ENCODE results near the gene TMEM229B. TPM values are rescaled to one million over a fixed set of nuclear protein-coding genes. Genes with fewer than 3 reads are reported as not detected.

The TMEM229B gene
- total and polyA plus RNA-seq, 2 of the 4 experiments (the other 2 are of a cell fraction), result under 0.01 TPM; not detected in 1

- no peak overlapping the region for H3K56ac ChIP-seq (ENCODE audit: extremely low read depth, insufficient read depth, low read length)
- no peaks in the 10 kb centered on the region for H3K36me3 ChIP-seq (ENCODE audit: control insufficient read depth, insufficient read depth, low read length)
- no TSS peak for BruUV-seq (replicated peaks)
- H3K27ac ChIP-seq (ENCODE audit: insufficient read depth, low read length), result no peak overlapping the region
- intact Hi-C loops (cut with micrococcal nuclease) (no loop called here), dilution Hi-C loops (cut with HindIII; ENCODE audit: low sequenced_read_pairs, unreplicated experiment) (no loop called here), in situ Hi-C loops (cut with MboI; ENCODE audit: low sequenced_read_pairs) (loop anchor here (10.0 to 25.0 kb wide), 2 partner anchors 110 to 268 kb away; partner anchors contain the start of gene RDH12)
- ATAC-seq (ENCODE audit: low read depth) (no peak), DNase-seq (no peak)
- no peaks in the 10 kb centered on the region for H3K79me1 ChIP-seq (ENCODE audit: low read depth in 1 of 2, low read length in 2 of 2)
- H3K4me1 ChIP-seq (ENCODE audit: control insufficient read depth, insufficient read depth, low read length), result no peaks in the 10 kb centered on the region
- no peaks in the 10 kb centered on the region for H4K20me1 ChIP-seq (ENCODE audit: insufficient read depth, low read length)
- peaks cover 36% of the 10 kb centered on the region for H3K27me3 ChIP-seq (ENCODE audit: control insufficient read depth, insufficient read depth, low read length)
- no peak overlapping the region for H2AK9ac ChIP-seq (replicated peaks; ENCODE audit: low read depth, low read length, poor library complexity)
- H2AFZ ChIP-seq (replicated peaks; ENCODE audit: low read length, poor library complexity), result no peak overlapping the region
- no peak overlapping the region for H2BK15ac ChIP-seq (ENCODE audit: low read depth, low read length)
- no CpG with 5 or more reads among the region's 3 CpGs for WGBS, 2 experiments (ENCODE audit: extremely low coverage in 2 of 2, insufficient read length in 1 of 2)
- no peak overlapping the region for H3K9ac ChIP-seq (ENCODE audit: low read depth, low read length)
- no peak overlapping the region for H2BK5ac ChIP-seq (ENCODE audit: low read depth, low read length, poor library complexity, severe bottlenecking)
- ChIA-PET POLR2A (ENCODE audit: unreplicated experiment) (no interaction called here), CTCF (no interaction called here)
- H3K18ac ChIP-seq (ENCODE audit: low read depth, low read length), result no peak overlapping the region
- no peak overlapping the region for H3K4me2 ChIP-seq (ENCODE audit: low read depth, low read length)
- no peak overlapping the region for H2AK5ac ChIP-seq (ENCODE audit: low read depth, low read length)
- no peaks in the 10 kb centered on the region for H3K9me1 ChIP-seq (ENCODE audit: insufficient read depth, low read length)
- H2BK120ac ChIP-seq (ENCODE audit: low read depth, low read length), result no peak overlapping the region
- H2BK20ac ChIP-seq (ENCODE audit: low read depth, low read length), result no peak overlapping the region
- H3K23ac ChIP-seq (ENCODE audit: low read depth, low read length), result no peak overlapping the region
- H4K5ac ChIP-seq (ENCODE audit: low read depth, low read length), result no peak overlapping the region
- H3K4me3 ChIP-seq (ENCODE audit: insufficient read depth, low read depth, low read length), result no peak overlapping the region
- H4K91ac ChIP-seq (ENCODE audit: insufficient read depth, low read depth, low read length), result no peak overlapping the region
- H3K14ac ChIP-seq (replicated peaks; ENCODE audit: low read depth, low read length), result no peak overlapping the region
- no peak overlapping the region for H3K4ac ChIP-seq (ENCODE audit: low read depth, low read length)
- TF ChIP-seq NFE2L2 (IDR thresholded peaks at IDR 0.05; ENCODE audit: low read depth, low read length) (no peak), RAD21 (IDR thresholded peaks at IDR 0.05; ENCODE audit: low read length) (no peak), FOS (IDR thresholded peaks at IDR 0.05; ENCODE audit: low read depth, low read length) (no peak), CTCF (conservative IDR thresholded peaks at IDR 0.05; ENCODE audit: low read depth, low read length) (no peak), RCOR1 (IDR thresholded peaks at IDR 0.05; ENCODE audit: insufficient replicate concordance, low read length) (no peak)
- no peak overlapping the region for H4K8ac ChIP-seq (ENCODE audit: low read depth in 2 of 2, low read length in 2 of 2)
- no peaks in the 10 kb centered on the region for H3K9me3 ChIP-seq (ENCODE audit: control insufficient read depth, insufficient read depth, low read length)
Observed at GRCh38 chr14:67444395-67444794, 44.1 kb downstream of the TMEM229B start.
